Type B pancreatic cell (in vitro differentiated cells): ENCODE measurements around the gene PLD4. TPM values are rescaled to one million over a fixed set of nuclear protein-coding genes. Genes with fewer than 3 reads are reported as not detected.

ENCODE experiments used
- DNase-seq: peaks from one replicate; pipeline ENCODE4 v3.0.0; 2021; ENCODE audit warnings: mixed read lengths; ENCODE audit not compliant: unreplicated experiment; ENCODE audit errors: extremely low spot score
- H3K27ac Mint-ChIP-seq: 2 replicates; pipeline ENCODE4 v1.8.0; 2021; ENCODE audit warnings: mild to moderate bottlenecking, mixed read lengths
- H3K27me3 Mint-ChIP-seq: 2 replicates; pipeline ENCODE4 v1.8.0; 2021; ENCODE audit warnings: mixed read lengths
- H3K36me3 Mint-ChIP-seq: 2 replicates; pipeline ENCODE4 v1.8.0; 2021; ENCODE audit warnings: mixed read lengths
- H3K4me1 Mint-ChIP-seq: one replicate; pipeline ENCODE4 v1.8.0; 2021; ENCODE audit warnings: mixed read lengths; ENCODE audit not compliant: unreplicated experiment
- H3K4me3 Mint-ChIP-seq: 2 replicates; pipeline ENCODE4 v1.8.0; 2021; ENCODE audit warnings: mild to moderate bottlenecking, mixed read lengths
- H3K9me3 Mint-ChIP-seq: 2 replicates; pipeline ENCODE4 v1.8.0; 2021; ENCODE audit warnings: mixed read lengths
- CTCF ChIP-seq: fragments of 200-600 bp; sonication (generic); conservative IDR thresholded peaks from 2 replicates; pipeline ENCODE4 v1.5.0; 2021; ENCODE audit warnings: antibody characterized with exemption, mild to moderate bottlenecking
- total RNA-seq: library from RNA; stranded (reverse); gene quantifications from 2 replicates; pipeline ENCODE4 v1.2.1, GENCODE V29; 2021; ENCODE audit warnings: low replicate concordance

Gene PLD4
- total RNA-seq, 1 donor from 2014 or later = 0.17 TPM

- Mint-ChIP-seq H3K36me3 (no peaks in the 10 kb centered on the region), H3K9me3 (no peaks in the 10 kb centered on the region), H3K27ac (peak overlapping the region; percentile 75), H3K4me3 (no peak overlapping the region), H3K4me1 (peaks cover 6% of the 10 kb centered on the region), H3K27me3 (peaks cover 9% of the 10 kb centered on the region)
- DNase-seq = no peak
- TF ChIP-seq CTCF = no peak
These were observed 28.7 kb upstream of the PLD4 start for GRCh38 chr14:104895786-104896661.

- peaks cover 13% of the 10 kb centered on the region for H3K27me3 Mint-ChIP-seq
- H3K36me3 Mint-ChIP-seq = no peaks in the 10 kb centered on the region
- TF ChIP-seq CTCF = no peak
- DNase-seq = no peak
- H3K4me1 Mint-ChIP-seq = peaks cover 6% of the 10 kb centered on the region
- no peaks in the 10 kb centered on the region for H3K9me3 Mint-ChIP-seq
- no peak overlapping the region for H3K4me3 Mint-ChIP-seq
- H3K27ac Mint-ChIP-seq = no peak overlapping the region
These were observed 27.1 kb upstream of the PLD4 start for GRCh38 chr14:104897330-104898194.

GRCh38 chr14:104898195-104898558 is 26.5 kb upstream of the PLD4 start:
- peaks cover 13% of the 10 kb centered on the region for H3K27me3 Mint-ChIP-seq
- no peaks in the 10 kb centered on the region for H3K9me3 Mint-ChIP-seq
- no peak overlapping the region for H3K4me3 Mint-ChIP-seq
- TF ChIP-seq CTCF = no peak
- peaks cover 6% of the 10 kb centered on the region for H3K4me1 Mint-ChIP-seq
- DNase-seq = no peak
- no peak overlapping the region for H3K27ac Mint-ChIP-seq
- no peaks in the 10 kb centered on the region for H3K36me3 Mint-ChIP-seq

DNA sequence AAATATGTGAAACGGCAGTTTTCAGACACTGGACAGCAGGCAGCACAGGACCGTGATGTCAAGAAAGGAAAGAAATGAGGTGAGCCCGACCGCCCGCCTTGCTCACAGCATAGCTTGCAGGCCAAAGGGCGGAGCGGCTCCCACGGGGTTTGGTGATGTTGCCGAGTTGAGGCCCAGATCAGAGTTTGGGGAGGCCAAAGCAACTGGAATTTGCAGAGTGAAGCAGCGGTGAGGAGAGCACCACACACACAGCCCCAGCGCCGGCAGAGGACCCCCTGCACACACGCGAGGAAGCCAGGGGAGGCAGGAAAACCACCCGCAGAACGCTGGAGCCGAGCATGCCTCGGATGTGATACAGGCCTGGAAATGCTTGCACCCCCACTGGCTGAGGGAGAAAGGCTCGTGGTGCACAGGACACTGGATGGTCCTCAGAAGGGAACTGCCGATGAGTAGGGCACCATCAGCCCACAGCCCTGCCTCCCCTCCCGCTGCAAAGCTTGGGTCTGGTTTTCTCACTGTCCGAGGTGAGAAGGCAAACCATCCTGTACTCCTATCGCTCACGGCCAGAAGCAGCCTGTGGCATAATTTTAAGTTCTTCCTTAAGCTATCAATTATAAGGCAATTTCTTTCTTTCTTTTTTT is 25.7 kb upstream of the PLD4 start:
- Mint-ChIP-seq H3K27me3 (peaks cover 18% of the 10 kb centered on the region), H3K4me3 (no peak overlapping the region), H3K27ac (no peak overlapping the region), H3K4me1 (peaks cover 7% of the 10 kb centered on the region), H3K36me3 (no peaks in the 10 kb centered on the region), H3K9me3 (no peaks in the 10 kb centered on the region)
- DNase-seq = no peak
- TF ChIP-seq CTCF = no peak

- TF ChIP-seq CTCF = no peak
- H3K27ac Mint-ChIP-seq = no peak overlapping the region
- H3K9me3 Mint-ChIP-seq = no peaks in the 10 kb centered on the region
- H3K4me1 Mint-ChIP-seq = peaks cover 15% of the 10 kb centered on the region
- DNase-seq = no peak
- no peak overlapping the region for H3K4me3 Mint-ChIP-seq
- peaks cover 26% of the 10 kb centered on the region for H3K27me3 Mint-ChIP-seq
- no peaks in the 10 kb centered on the region for H3K36me3 Mint-ChIP-seq
These were observed 24.9 kb upstream of the PLD4 start for GRCh38 chr14:104899781-104900180.
